CD4-positive, alpha-beta T cell treated with Interleukin-12 subunit alpha and Interleukin-12 subunit beta, for 1 hour (primary cell): ENCODE measurements around the gene KRTAP10-8.
"Not testable (repeated sequence)": the region's sequence is repeated elsewhere in the genome, so short reads cannot be mapped to it uniquely, and the experiment has no call there.

ENCODE experiments used
- DNase-seq: peaks from one replicate; pipeline ENCODE4 v3.0.0-alpha.2; 2020

Gene KRTAP10-8

GRCh38 chr21:44618909-44619308 lies 7.0 kb downstream of the KRTAP10-8 start:
- DNase-seq, result peak; percentile 77

- no peak for DNase-seq
Observed at GRCh38 chr21:44619886-44620285, 8.0 kb downstream of the KRTAP10-8 start.

GRCh38 chr21:44623575-44623974 lies 11.7 kb downstream of the KRTAP10-8 start:
- DNase-seq, result no peak

GRCh38 chr21:44625756-44626155 lies 13.9 kb downstream of the KRTAP10-8 start:
- no peak for DNase-seq

- DNase-seq, result peak; percentile 44
Observed at GRCh38 chr21:44626262-44626661, 14.4 kb downstream of the KRTAP10-8 start.

- DNase-seq, result no peak
Observed at GRCh38 chr21:44626673-44627143, 14.8 kb downstream of the KRTAP10-8 start, which contains the start of gene KRTAP10-9. KRTAP10-9 (plus strand) TSS chr21:44627093; CDS start chr21:44627172, 79 bp downstream.

- not testable (repeated sequence) for DNase-seq
Observed at GRCh38 chr21:44627181-44627822, 15.4 kb downstream of the KRTAP10-8 start.

GRCh38 chr21:44627831-44628233 lies 16.0 kb downstream of the KRTAP10-8 start:
- DNase-seq, result not testable (repeated sequence)

GRCh38 chr21:44628707-44629391 lies 17.0 kb downstream of the KRTAP10-8 start:
- DNase-seq, result no peak

- DNase-seq, result peak; percentile 12
Observed at GRCh38 chr21:44630440-44630839, 18.6 kb downstream of the KRTAP10-8 start.

- no peak for DNase-seq
Observed at GRCh38 chr21:44632067-44632466, 20.2 kb downstream of the KRTAP10-8 start.

- no peak for DNase-seq
Observed at GRCh38 chr21:44636209-44637017, 24.5 kb downstream of the KRTAP10-8 start.

GRCh38 chr21:44637018-44637850 lies 25.4 kb downstream of the KRTAP10-8 start, which contains the start of gene KRTAP10-10:
KRTAP10-10 (plus strand) TSS chr21:44637356; CDS start chr21:44637418, 62 bp downstream.
- no peak for DNase-seq

GRCh38 chr21:44637851-44638348 lies 26.0 kb downstream of the KRTAP10-8 start:
- DNase-seq, result not testable (repeated sequence)

- DNase-seq, result not testable (repeated sequence)
Observed at GRCh38 chr21:44638506-44639330, 26.8 kb downstream of the KRTAP10-8 start.

- no peak for DNase-seq
Observed at GRCh38 chr21:44639331-44639655, 27.4 kb downstream of the KRTAP10-8 start.

- no peak for DNase-seq
Observed at GRCh38 chr21:44640761-44641160, 28.9 kb downstream of the KRTAP10-8 start.

GRCh38 chr21:44643741-44644310 lies 31.9 kb downstream of the KRTAP10-8 start:
- no peak for DNase-seq

- DNase-seq, result no peak
Observed at GRCh38 chr21:44644878-44645277, 33.0 kb downstream of the KRTAP10-8 start.

- not testable (repeated sequence) for DNase-seq
Observed at GRCh38 chr21:44646366-44647221, 34.7 kb downstream of the KRTAP10-8 start, which contains the start of gene KRTAP10-11. KRTAP10-11 (plus strand) TSS chr21:44646414; CDS start chr21:44646459, 45 bp downstream.
